ENCODE measurements around the gene TTC7B. TPM values are rescaled to one million over a fixed set of nuclear protein-coding genes. Genes with fewer than 3 reads are reported as not detected.

Gene TTC7B
- total RNA-seq, 2 experiments from 2014 or later: 1.2 to 1.3 TPM

- Mint-ChIP-seq H3K9me3 (no peaks in the 10 kb centered on the region), H3K27me3 (no peaks in the 10 kb centered on the region), H3K4me3 (no peak overlapping the region), H3K4me1 (ENCODE audit: low read depth) (no peaks in the 10 kb centered on the region), H3K27ac (no peak overlapping the region), H3K36me3 (ENCODE audit: low read depth) (no peaks in the 10 kb centered on the region)
- Histone ChIP-seq H3K4me1 (ENCODE audit: insufficient read depth, low read length) (no peaks in the 10 kb centered on the region), H3K27ac (ENCODE audit: low read depth in 1 of 2, low read length in 2 of 2) (no peak overlapping the region), H3K4me3 (ENCODE audit: low read length) (no peak overlapping the region), H3K27me3 (ENCODE audit: control insufficient read depth in 1 of 2, insufficient read depth in 2 of 2, low read length in 2 of 2) (no peaks in the 10 kb centered on the region), H3K9me3 (ENCODE audit: control insufficient read depth in 1 of 2, insufficient read depth in 1 of 2, low read length in 2 of 2) (no peaks in the 10 kb centered on the region), H3K36me3 (ENCODE audit: insufficient read depth, low read length) (no peaks in the 10 kb centered on the region)
- ChIA-PET POLR2A (no interaction called here), CTCF (no interaction called here)
- intact Hi-C loops (cut with DNase I, micrococcal nuclease): no loop called here
- DNase-seq: no peak
- no peak for TF ChIP-seq CTCF (IDR thresholded peaks at IDR 0.05)
- no peak for ATAC-seq (ENCODE audit: poor library complexity)
These were observed 41.9 kb downstream of the TTC7B start for GRCh38 chr14:90774316-90774715.

GRCh38 chr14:90773705-90774104 is 42.5 kb downstream of the TTC7B start:
- H3K4me1 Mint-ChIP-seq (ENCODE audit: low read depth): no peaks in the 10 kb centered on the region
- ChIA-PET CTCF (no interaction called here), POLR2A (no interaction called here)
- Histone ChIP-seq H3K4me3 (ENCODE audit: low read length) (no peak overlapping the region), H3K9me3 (ENCODE audit: control insufficient read depth in 1 of 2, insufficient read depth in 1 of 2, low read length in 2 of 2) (no peaks in the 10 kb centered on the region), H3K27ac (ENCODE audit: low read depth in 1 of 2, low read length in 2 of 2) (no peak overlapping the region), H3K36me3 (ENCODE audit: insufficient read depth, low read length) (no peaks in the 10 kb centered on the region), H3K27me3 (ENCODE audit: control insufficient read depth in 1 of 2, insufficient read depth in 2 of 2, low read length in 2 of 2) (no peaks in the 10 kb centered on the region), H3K4me1 (ENCODE audit: insufficient read depth, low read length) (no peaks in the 10 kb centered on the region)
- intact Hi-C loops (cut with DNase I, micrococcal nuclease): no loop called here
- TF ChIP-seq CTCF (IDR thresholded peaks at IDR 0.05): no peak
- ATAC-seq (ENCODE audit: poor library complexity) (no peak), DNase-seq (no peak)
- H3K27ac Mint-ChIP-seq: no peak overlapping the region
- H3K4me3 Mint-ChIP-seq: no peak overlapping the region
- H3K9me3 Mint-ChIP-seq: no peaks in the 10 kb centered on the region
- H3K27me3 Mint-ChIP-seq: no peaks in the 10 kb centered on the region
- no peaks in the 10 kb centered on the region for H3K36me3 Mint-ChIP-seq (ENCODE audit: low read depth)

- Mint-ChIP-seq H3K27ac (no peak overlapping the region), H3K9me3 (no peaks in the 10 kb centered on the region), H3K36me3 (ENCODE audit: low read depth) (no peaks in the 10 kb centered on the region), H3K27me3 (no peaks in the 10 kb centered on the region), H3K4me1 (ENCODE audit: low read depth) (no peaks in the 10 kb centered on the region), H3K4me3 (no peak overlapping the region)
- ATAC-seq (ENCODE audit: poor library complexity) (no peak), DNase-seq (no peak)
- Histone ChIP-seq H3K36me3 (ENCODE audit: insufficient read depth, low read length) (no peaks in the 10 kb centered on the region), H3K4me3 (ENCODE audit: low read length) (no peak overlapping the region), H3K27ac (ENCODE audit: low read depth in 1 of 2, low read length in 2 of 2) (no peak overlapping the region), H3K27me3 (ENCODE audit: control insufficient read depth in 1 of 2, insufficient read depth in 2 of 2, low read length in 2 of 2) (no peaks in the 10 kb centered on the region), H3K9me3 (ENCODE audit: control insufficient read depth in 1 of 2, insufficient read depth in 1 of 2, low read length in 2 of 2) (peaks cover 0 to 6% of the 10 kb centered on the region in 2 experiments), H3K4me1 (ENCODE audit: insufficient read depth, low read length) (no peaks in the 10 kb centered on the region)
- intact Hi-C loops (cut with DNase I, micrococcal nuclease): no loop called here
- ChIA-PET CTCF (no interaction called here), POLR2A (no interaction called here)
- TF ChIP-seq CTCF (IDR thresholded peaks at IDR 0.05): no peak
These were observed 43.1 kb downstream of the TTC7B start for GRCh38 chr14:90773196-90773486.

Measured in CD4-positive, alpha-beta T cell (primary cell).